ENCODE results near the gene BACH2. TPM values are rescaled to one million over a fixed set of nuclear protein-coding genes. Genes with fewer than 3 reads are reported as not detected.

The BACH2 gene
- total and polyA plus RNA-seq, 10 of the 15 experiments (the other 5 are each of a cell fraction or from before 2014, with no cell fraction given) = 0.03 to 0.28 (median 0.04) TPM; not detected in 3

DNA sequence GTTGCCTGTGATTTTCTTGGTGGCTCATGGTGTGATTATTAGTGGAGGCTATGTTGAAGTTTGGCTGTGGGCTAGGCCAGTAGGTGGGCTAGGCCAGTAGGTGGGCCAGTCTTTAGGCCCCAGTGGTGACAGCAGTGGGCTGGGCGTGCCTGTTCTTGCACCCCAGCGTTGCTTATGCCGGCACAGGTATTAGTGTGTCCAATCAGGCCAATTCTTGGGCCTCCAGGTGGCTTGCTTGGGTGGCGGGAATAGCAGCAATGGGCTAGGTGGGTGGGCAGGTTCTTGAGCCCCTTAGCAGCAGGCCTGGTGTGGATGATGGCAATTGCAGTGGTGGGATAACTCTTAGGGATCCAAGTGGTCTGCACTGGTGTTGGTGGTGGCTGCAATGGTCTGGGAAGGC, 379.4 kb downstream of the BACH2 start (continued):
- TF ChIP-seq PKNOX1 (IDR thresholded peaks at IDR 0.05) (no peak), GATAD2B (conservative IDR thresholded peaks at IDR 0.05; ENCODE audit: low read depth) (no peak), KAT2A (conservative IDR thresholded peaks at IDR 0.05; ENCODE audit: control insufficient read depth, low read depth, low read length) (no peak), PAX8 (IDR thresholded peaks at IDR 0.05) (no peak), ZZZ3 (IDR thresholded peaks at IDR 0.05; ENCODE audit: control insufficient read depth, insufficient read length, low read depth) (no peak)

DNA sequence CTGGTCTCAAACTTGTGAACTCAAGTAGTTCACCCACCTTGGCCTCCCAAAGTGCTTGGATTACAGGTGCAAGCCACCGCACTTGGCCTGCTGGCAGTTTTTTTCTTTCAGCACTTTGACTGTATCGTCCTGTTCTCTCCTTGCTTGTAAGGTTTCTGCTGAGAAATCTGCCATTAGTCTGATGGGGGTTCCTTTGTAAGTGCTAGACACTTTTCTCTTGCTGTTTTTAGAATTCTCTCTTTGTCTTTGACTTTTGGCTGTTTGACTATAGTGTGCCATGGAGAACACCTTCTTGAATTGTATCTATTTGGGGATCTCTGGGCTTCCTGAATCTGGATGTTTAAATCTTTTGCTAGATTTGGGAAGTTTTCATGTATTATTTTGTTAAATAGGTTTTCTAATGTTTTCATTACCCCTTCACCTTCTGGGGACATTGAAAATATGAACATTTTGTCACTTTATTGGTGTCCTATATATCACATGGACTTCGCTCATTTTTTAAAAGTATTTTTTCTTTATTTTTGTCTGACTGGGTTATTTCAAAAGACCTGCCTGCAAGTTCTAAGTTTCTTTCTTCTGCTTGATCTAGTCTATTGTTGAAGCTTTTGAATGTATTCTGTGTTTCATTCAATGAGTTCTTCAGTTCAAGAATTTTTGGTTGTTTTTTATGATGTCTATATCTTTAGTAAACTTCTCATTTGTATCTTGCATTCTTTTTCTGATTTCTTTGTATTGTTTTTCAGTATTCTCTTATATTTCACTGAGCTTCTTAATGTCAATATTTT, 380.3 kb downstream of the BACH2 start:
- Histone ChIP-seq H3K27ac (ENCODE audit: control insufficient read depth, insufficient read depth) (no peak overlapping the region), H3K79me2 (ENCODE audit: control insufficient read depth, insufficient read depth, low read length) (no peaks in the 10 kb centered on the region), H2AFZ (ENCODE audit: control insufficient read depth, low read depth, low read length) (no peak overlapping the region), H3K4me1 (ENCODE audit: control insufficient read depth, insufficient read depth, low read length) (no peaks in the 10 kb centered on the region), H3K9me3 (replicated peaks; ENCODE audit: control insufficient read depth, insufficient read depth, low read length) (no peaks in the 10 kb centered on the region; the same call in 1 of the 3 replicates), H3K27me3 (replicated peaks in 1 of 2; ENCODE audit: control insufficient read depth in 2 of 2, insufficient read depth in 2 of 2, low read length in 1 of 2) (no peaks in the 10 kb centered on the region; a peak in 1 of 4 replicates), H3K4me3 (no peak overlapping the region), H3K4me2 (ENCODE audit: control insufficient read depth, insufficient read depth) (no peak overlapping the region), H4K20me1 (ENCODE audit: control insufficient read depth, insufficient read depth) (no peaks in the 10 kb centered on the region), H3K36me3 (ENCODE audit: control insufficient read depth in 2 of 2, insufficient read depth in 2 of 2, low read length in 1 of 2) (no peaks in the 10 kb centered on the region), H3K9ac (ENCODE audit: control insufficient read depth, insufficient read depth, low read length) (no peak overlapping the region)
- RAD21 ChIA-PET (ENCODE audit: unreplicated experiment) = no interaction called here
- SMC1A ChIA-PET (ENCODE audit: uncharacterized antibody, unreplicated experiment) = no interaction called here
- 74% methylated on average over 3 of the region's 3 CpGs for WGBS (ENCODE audit: insufficient coverage, insufficient replicate concordance, low lambda C conversion rate, missing lambda C conversion rate)
- CTCF ChIA-PET = no interaction called here
- ATAC-seq (no peak), FAIRE-seq (no peak), DNase-seq (ENCODE audit: low read depth, low spot score) (no peak)
- no TSS peak for BruUV-seq (replicated peaks)
- POLR2A ChIA-PET = no interaction called here
- intact Hi-C loops (cut with micrococcal nuclease; ENCODE audit: unreplicated experiment) (no loop called here), in situ Hi-C loops (cut with MboI) (no loop called here)
- TF ChIP-seq SP1 (IDR thresholded peaks at IDR 0.05; ENCODE audit: low read depth, low read length) = no peak
- TF ChIP-seq ZNF207 (IDR thresholded peaks at IDR 0.05; ENCODE audit: borderline replicate concordance) = no peak
- no peak for TF ChIP-seq RAD21 (IDR thresholded peaks at IDR 0.05; ENCODE audit: insufficient read depth, low read depth, low read length)
- TF ChIP-seq JUNB (IDR thresholded peaks at IDR 0.05) = no peak
- TF ChIP-seq HDAC6 (IDR thresholded peaks at IDR 0.05; ENCODE audit: unreplicated experiment) = no peak
- no peak for TF ChIP-seq SUPT20H (IDR thresholded peaks at IDR 0.05; ENCODE audit: borderline replicate concordance, control insufficient read depth, low read depth, low read length)
- no peak for TF ChIP-seq BHLHE40 (IDR thresholded peaks at IDR 0.05; ENCODE audit: borderline replicate concordance in 1 of 2, low read depth in 2 of 2, low read length in 1 of 2)
- TF ChIP-seq MYC (IDR thresholded peaks at IDR 0.05; ENCODE audit: insufficient read depth, insufficient read length, insufficient replicate concordance, low read length, severe bottlenecking) = no peak
- TF ChIP-seq ATF2 (IDR thresholded peaks at IDR 0.05; ENCODE audit: low read length) = no peak
- no peak for TF ChIP-seq STAT1 (conservative IDR thresholded peaks at IDR 0.05)
- no peak for TF ChIP-seq TARDBP (IDR thresholded peaks at IDR 0.05; ENCODE audit: borderline replicate concordance)
- TF ChIP-seq ATF7 (IDR thresholded peaks at IDR 0.05; ENCODE audit: low read depth) = no peak
- TF ChIP-seq PKNOX1 (IDR thresholded peaks at IDR 0.05) = no peak
